ENCODE data around the gene CYP1B1. TPM values are rescaled to one million over a fixed set of nuclear protein-coding genes. Genes with fewer than 3 reads are reported as not detected.

Gene CYP1B1
- polyA plus RNA-seq, 1 donor from 2014 or later: not detected

GRCh38 chr2:38076710-38077430 is 919 bp upstream of the CYP1B1 start:
- peaks cover 2% of the 10 kb centered on the region for H3K9me3 ChIP-seq (ENCODE audit: low read length)
- H3F3A ChIP-seq (ENCODE audit: insufficient read depth, low read length, poor library complexity, severe bottlenecking): no peaks in the 10 kb centered on the region
- no peak for TF ChIP-seq EZH2 (IDR thresholded peaks at IDR 0.05; ENCODE audit: borderline replicate concordance, insufficient read depth, low read length, poor library complexity, severe bottlenecking)
- TF ChIP-seq CTCF (IDR thresholded peaks at IDR 0.05; ENCODE audit: poor library complexity, severe bottlenecking): peak; percentile 42
- TF ChIP-seq RAD21 (conservative IDR thresholded peaks at IDR 0.05): no peak
- H3K27me3 ChIP-seq (ENCODE audit: insufficient read depth, low read depth, low read length): peaks cover 63% of the 10 kb centered on the region
- no peak overlapping the region for H2AFZ ChIP-seq (ENCODE audit: low read depth, low read length)
- H3K79me2 ChIP-seq (replicated peaks; ENCODE audit: insufficient read depth, low read length): no peaks in the 10 kb centered on the region
- no peaks in the 10 kb centered on the region for H3K9me2 ChIP-seq (ENCODE audit: insufficient read depth, low read length)
- H3K9ac ChIP-seq (ENCODE audit: low read length): peak overlapping the region; percentile 29
- peak overlapping the region; percentile 75 for H3K4me3 ChIP-seq (ENCODE audit: low read length)
- no peaks in the 10 kb centered on the region for H3K36me3 ChIP-seq (ENCODE audit: insufficient read depth, low read length)
- H4K20me1 ChIP-seq (ENCODE audit: insufficient read depth): no peaks in the 10 kb centered on the region
- H3K4me2 ChIP-seq (ENCODE audit: low read length): peak overlapping the region; percentile 70
- no peak overlapping the region for H3K27ac ChIP-seq (ENCODE audit: low read length)

GRCh38 chr2:38076152-38076709 is 280 bp upstream of the CYP1B1 start:
- H3K9me2 ChIP-seq (ENCODE audit: insufficient read depth, low read length): no peaks in the 10 kb centered on the region
- H3K9me3 ChIP-seq (ENCODE audit: low read length): peaks cover 2% of the 10 kb centered on the region
- no peaks in the 10 kb centered on the region for H3K36me3 ChIP-seq (ENCODE audit: insufficient read depth, low read length)
- no peaks in the 10 kb centered on the region for H3K79me2 ChIP-seq (replicated peaks; ENCODE audit: insufficient read depth, low read length)
- TF ChIP-seq MXI1 (conservative IDR thresholded peaks at IDR 0.05; ENCODE audit: poor library complexity, severe bottlenecking) (peak; percentile 1), RAD21 (conservative IDR thresholded peaks at IDR 0.05) (peak; percentile 61), TAF1 (IDR thresholded peaks at IDR 0.05; ENCODE audit: low read depth) (no peak), EZH2 (IDR thresholded peaks at IDR 0.05; ENCODE audit: borderline replicate concordance, insufficient read depth, low read length, poor library complexity, severe bottlenecking) (peak; percentile 41), SMC3 (conservative IDR thresholded peaks at IDR 0.05; ENCODE audit: poor library complexity) (peak; percentile 49), POLR2AphosphoS5 (IDR thresholded peaks at IDR 0.05) (no peak), REST (IDR thresholded peaks at IDR 0.05; ENCODE audit: borderline replicate concordance) (no peak), CTCF (IDR thresholded peaks at IDR 0.05; ENCODE audit: poor library complexity, severe bottlenecking) (peak; percentile 69)
- H3K9ac ChIP-seq (ENCODE audit: low read length): peak overlapping the region; percentile 9
- H2AFZ ChIP-seq (ENCODE audit: low read depth, low read length): no peak overlapping the region
- peaks cover 66% of the 10 kb centered on the region for H3K27me3 ChIP-seq (ENCODE audit: insufficient read depth, low read depth, low read length)
- peak overlapping the region; percentile 75 for H3K4me3 ChIP-seq (ENCODE audit: low read length)
- no peaks in the 10 kb centered on the region for H4K20me1 ChIP-seq (ENCODE audit: insufficient read depth)
- no peak overlapping the region for H3K27ac ChIP-seq (ENCODE audit: low read length)
- peak overlapping the region; percentile 70 for H3K4me2 ChIP-seq (ENCODE audit: low read length)
- H3F3A ChIP-seq (ENCODE audit: insufficient read depth, low read length, poor library complexity, severe bottlenecking): no peaks in the 10 kb centered on the region

All from neural cell (in vitro differentiated cells).